NCI-H524 (cell line): Measurements from ENCODE around the gene NSRP1.
"Not testable (repeated sequence)": the region's sequence is repeated elsewhere in the genome, so short reads cannot be mapped to it uniquely, and the experiment has no call there.

ENCODE experiments used
- DNase-seq, 2 experiments: peaks; one replicate each; lab custom pipeline; 2025; lab: John Stamatoyannopoulos, UW

Gene NSRP1

GRCh38 chr17:30118635-30119034, 2.0 kb downstream of the NSRP1 start:
- DNase-seq: not testable (repeated sequence)

GRCh38 chr17:30124273-30124796, 7.7 kb downstream of the NSRP1 start:
- no peak for DNase-seq

GRCh38 chr17:30130121-30130520, 13.5 kb downstream of the NSRP1 start:
- DNase-seq: no peak

GRCh38 chr17:30132615-30133014, 16.0 kb downstream of the NSRP1 start:
- no peak for DNase-seq

GRCh38 chr17:30133197-30133596, 16.6 kb downstream of the NSRP1 start:
- DNase-seq: no peak

GRCh38 chr17:30134551-30134950, 17.9 kb downstream of the NSRP1 start:
- no peak for DNase-seq

GRCh38 chr17:30137158-30137557, 20.5 kb downstream of the NSRP1 start:
- no peak for DNase-seq

GRCh38 chr17:30147860-30148259, 31.2 kb downstream of the NSRP1 start:
- not testable (repeated sequence) for DNase-seq

GRCh38 chr17:30148376-30148775, 31.8 kb downstream of the NSRP1 start:
- no peak for DNase-seq

GRCh38 chr17:30151471-30151870, 34.9 kb downstream of the NSRP1 start:
- no peak for DNase-seq

GRCh38 chr17:30153463-30153862, 36.8 kb downstream of the NSRP1 start:
- DNase-seq: no peak

GRCh38 chr17:30155389-30155788, 38.8 kb downstream of the NSRP1 start:
- no peak for DNase-seq

GRCh38 chr17:30158896-30159625, 42.4 kb downstream of the NSRP1 start:
- DNase-seq: no peak

GRCh38 chr17:30160419-30161172, 44.0 kb downstream of the NSRP1 start:
- no peak for DNase-seq

- no peak for DNase-seq
Measured at GRCh38 chr17:30161601-30162000, 45.0 kb downstream of the NSRP1 start.

- no peak for DNase-seq
Measured at GRCh38 chr17:30164531-30164930, 47.9 kb downstream of the NSRP1 start.

- DNase-seq: no peak
Measured at GRCh38 chr17:30165147-30165546, 48.5 kb downstream of the NSRP1 start.

- DNase-seq: no peak
Measured at GRCh38 chr17:30165960-30166359, 49.3 kb downstream of the NSRP1 start.

GRCh38 chr17:30170415-30170987, 53.9 kb downstream of the NSRP1 start:
- DNase-seq: no peak

GRCh38 chr17:30172560-30172959, 55.9 kb downstream of the NSRP1 start:
- no peak for DNase-seq

GRCh38 chr17:30173649-30174048, 57.0 kb downstream of the NSRP1 start:
- no peak for DNase-seq

GRCh38 chr17:30174556-30174955, 57.9 kb downstream of the NSRP1 start:
- DNase-seq: no peak

GRCh38 chr17:30176855-30177254, 60.2 kb downstream of the NSRP1 start:
- no peak for DNase-seq
